Measurements from ENCODE around the gene GPX5.

Gene GPX5

DNA sequence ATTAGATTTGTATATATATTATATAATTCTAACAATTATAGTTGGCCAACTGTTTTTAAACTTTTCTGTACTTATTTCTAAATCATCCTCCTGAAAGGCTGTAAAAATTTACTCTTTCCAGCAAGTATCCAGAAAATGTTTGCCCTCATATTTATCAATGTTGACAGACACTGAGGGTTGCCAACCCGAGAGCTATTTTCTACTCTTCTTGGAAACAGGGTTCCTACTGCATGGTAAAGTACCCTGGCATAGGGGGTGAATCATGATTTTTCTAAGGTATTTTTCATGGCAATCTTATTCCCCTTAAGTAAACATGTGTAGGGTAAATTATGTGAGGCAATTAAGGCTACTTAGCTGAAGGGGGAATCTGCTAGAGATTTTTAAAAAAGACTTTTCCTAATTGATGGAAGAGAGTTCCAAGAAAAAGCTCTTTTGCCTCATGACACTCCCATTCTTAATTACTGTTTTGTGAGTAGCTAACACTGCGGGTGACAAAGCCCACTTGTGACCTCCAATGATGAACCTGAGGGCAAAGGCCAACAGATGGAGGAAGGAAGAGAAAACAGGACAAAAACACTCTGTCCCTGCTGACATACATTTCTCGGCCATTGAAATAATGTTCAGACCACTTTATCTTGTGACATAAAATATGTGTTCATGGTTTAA, 37.9 kb downstream of the GPX5 start:
- DNase-seq: no peak

DNA sequence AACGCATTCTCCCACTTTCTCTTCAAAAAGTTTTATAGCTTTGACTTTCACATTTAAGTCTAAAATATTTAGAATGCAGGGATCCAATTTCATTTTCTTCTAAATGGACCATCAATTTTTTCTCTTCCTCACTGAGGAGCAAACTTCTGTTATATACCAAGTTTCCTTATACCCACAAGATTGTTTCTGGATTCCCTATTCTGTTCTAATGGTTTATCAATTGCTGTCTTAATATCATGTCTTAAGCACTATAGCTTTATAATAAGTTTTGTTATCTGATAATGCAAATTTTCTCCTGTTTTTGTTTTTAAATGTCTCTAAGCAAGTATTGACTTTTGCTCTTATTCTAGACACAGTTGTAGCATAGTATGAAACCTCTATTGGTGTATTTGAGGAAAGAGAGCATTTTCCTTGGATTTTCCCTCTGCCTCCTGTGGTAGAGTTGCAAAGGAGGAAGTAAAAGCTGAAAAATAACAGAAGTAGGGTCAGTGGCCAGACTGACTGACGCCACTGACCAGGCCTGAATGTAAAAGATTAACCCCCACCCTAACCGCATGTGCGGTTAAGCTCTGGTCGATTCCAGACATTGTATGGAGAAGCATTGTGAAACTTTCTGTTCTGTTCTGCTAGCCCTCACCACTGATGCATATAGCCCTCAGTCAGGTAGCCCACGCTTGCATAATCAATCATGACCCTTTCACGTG, 40.3 kb downstream of the GPX5 start:
- no peak for DNase-seq

DNA sequence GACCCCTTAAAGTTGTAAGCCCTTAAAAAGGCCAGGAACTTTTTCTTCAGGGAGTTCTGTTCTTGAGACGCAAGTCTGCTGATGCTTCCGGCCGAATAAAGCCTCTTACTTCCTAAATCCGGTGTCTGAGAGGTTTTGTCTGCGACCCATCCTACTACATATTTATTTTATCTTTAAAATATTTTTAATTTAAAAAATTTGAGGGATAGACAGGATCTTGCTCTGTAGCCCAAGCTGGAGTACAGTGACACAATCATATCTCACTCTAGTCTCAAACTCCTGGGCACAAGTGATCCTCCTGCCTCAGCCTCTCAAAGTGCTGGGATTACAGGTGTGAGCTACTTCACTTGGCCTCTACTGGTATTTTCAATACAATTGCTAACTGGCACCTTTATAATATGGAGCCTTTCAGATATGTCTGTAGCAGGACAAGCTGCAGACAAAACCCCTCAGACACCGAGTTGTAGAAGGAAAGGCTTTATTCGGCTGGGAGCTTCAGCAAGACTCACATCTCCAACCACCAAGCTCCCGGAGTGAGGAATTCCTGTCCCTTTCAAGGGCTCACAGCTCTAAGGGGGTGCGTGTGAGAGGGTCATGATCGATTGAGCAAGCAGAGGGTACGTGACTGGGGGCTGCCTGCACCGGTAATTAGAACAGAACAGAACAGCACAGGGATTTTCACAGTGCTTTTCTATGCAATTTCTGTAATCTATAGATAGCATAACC, 41.0 kb downstream of the GPX5 start:
- no peak for DNase-seq

DNA sequence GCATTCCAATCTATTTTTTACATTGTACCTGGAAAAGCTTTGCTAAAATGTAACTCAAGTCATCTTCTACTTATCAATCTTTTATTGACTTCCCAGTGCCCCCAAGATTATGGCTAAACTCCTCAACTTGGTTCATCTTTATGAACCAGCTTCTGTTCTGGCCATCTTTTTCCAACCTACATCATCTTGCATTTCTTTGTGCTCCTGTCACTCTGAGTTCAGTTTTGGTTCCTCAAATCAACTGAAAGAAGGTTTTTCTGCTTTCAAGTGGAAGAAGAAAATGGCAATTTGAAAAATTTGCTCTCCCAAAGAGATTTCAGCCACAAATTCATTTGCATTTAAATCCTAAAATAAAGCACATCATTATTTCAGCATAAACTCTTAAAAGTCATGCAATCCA, 41.8 kb downstream of the GPX5 start:
- DNase-seq: no peak

DNA sequence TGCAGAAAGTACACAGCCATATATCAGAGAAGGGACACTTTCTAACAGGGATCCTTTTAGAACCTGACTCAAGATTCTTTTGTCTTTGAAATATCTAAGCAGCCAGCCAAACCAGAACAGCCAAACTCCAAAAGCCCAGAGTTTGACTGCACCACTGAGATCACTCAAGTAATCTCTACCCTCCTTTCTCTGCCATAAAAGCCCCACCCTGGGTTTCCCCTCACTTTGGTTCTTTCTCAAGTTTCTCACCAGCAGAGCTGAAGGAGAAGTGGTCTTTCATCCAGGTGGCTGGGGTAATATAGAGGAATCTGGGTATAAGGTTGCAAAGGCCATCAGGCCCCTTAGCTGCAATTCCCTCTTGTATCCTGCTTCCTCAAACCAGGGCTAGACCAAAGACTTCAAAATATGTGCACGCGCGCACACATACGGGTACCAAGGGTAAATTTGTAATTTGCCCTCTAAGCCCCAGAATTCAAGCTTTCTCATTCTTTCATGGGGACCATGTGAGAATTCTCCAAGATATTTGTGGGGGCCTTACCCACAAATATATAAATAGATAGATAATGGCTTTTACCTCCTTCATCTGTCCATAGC, 42.9 kb downstream of the GPX5 start:
- DNase-seq: no peak

DNA sequence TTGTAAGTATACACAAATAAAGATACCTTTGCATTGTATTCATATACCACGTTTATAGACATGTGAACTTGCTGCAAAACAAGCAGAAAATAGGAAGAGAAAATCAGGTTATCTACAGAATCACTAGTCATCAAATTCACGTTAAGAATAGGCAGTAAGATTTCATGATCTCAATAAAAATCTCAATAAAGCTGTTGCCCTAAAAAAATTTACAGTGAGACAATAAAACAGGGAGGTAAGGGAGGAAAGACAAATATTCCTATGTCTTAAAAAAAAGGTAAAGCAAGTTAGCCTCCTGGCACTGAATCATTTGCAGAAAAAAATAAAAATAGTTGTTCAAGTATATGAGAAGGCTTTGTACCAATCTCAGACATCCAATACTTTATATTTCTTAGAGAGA, 44.1 kb downstream of the GPX5 start:
- no peak for DNase-seq

DNA sequence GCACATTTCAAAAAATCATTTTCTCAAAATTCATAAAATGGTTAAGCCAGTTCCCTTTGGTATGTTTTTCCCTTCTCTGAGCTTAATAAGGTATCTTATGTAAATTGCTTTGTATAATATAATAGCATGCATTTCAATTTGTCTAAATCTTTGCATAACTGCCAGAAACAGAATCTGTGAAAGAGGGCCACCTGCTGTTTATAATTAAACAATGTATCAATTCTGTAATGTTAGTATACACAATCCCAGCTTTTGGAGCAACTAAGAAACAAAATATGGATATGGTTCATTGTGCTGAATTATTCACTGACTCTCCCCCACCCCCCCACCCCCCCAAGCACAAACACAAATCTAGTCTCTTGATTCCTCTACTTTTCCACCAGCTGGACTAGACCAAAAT, 54.8 kb downstream of the GPX5 start:
- DNase-seq: no peak

DNA sequence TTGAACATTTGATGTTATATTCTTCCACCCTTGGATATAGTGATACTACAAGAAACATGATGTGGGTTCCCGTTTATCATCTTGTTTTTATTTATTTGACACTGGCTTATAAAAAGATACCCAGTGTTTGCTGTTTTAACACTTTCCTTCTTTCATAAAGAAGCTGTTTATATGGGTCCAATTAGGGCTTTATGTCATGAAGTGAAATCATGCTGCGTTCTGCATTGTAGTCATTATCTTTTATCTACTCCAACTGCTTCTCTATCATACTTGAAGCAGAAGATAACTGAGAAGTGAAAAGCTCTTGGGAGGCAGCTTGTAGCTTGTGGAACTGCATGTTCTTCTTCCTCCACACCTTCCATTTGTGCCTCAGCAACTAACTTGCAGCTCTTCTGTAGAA, 57.8 kb downstream of the GPX5 start:
- DNase-seq: no peak
